Breast epithelium (tissue), 3 donors: Measurements from ENCODE around the gene KCNJ12.
"Not testable (repeated sequence)": the region's sequence is repeated elsewhere in the genome, so short reads cannot be mapped to it uniquely, and the experiment has no call there.

Experiments
- CTCF ChIP-seq, 3 donors: fragments of 450-650 bp; IDR thresholded peaks; one replicate each; pipeline ENCODE4 v1.5.1; 2016 to 2017; ENCODE audit warnings: antibody characterized with exemption in 3 of 3, mild to moderate bottlenecking in 3 of 3, moderate library complexity in 3 of 3
- POLR2A ChIP-seq: fragments of 450-650 bp; IDR thresholded peaks from one replicate; pipeline ENCODE4 v1.6.1; 2016; ENCODE audit warnings: antibody characterized with exemption, mild to moderate bottlenecking, moderate library complexity
- POLR2AphosphoS5 ChIP-seq, 3 donors: sonication (generic); formaldehyde crosslinking; IDR thresholded peaks; one replicate each; pipeline ENCODE4 v1.6.1; 2017; ENCODE audit warnings: antibody characterized with exemption in 3 of 3

- not testable (repeated sequence) for TF ChIP-seq CTCF (IDR thresholded peaks at IDR 0.05); POLR2AphosphoS5 (IDR thresholded peaks at IDR 0.05); POLR2A
These were observed 36.1 kb downstream of the KCNJ12 start for GRCh38 chr17:21412207-21412681.
